ENCODE results near the gene CYTH1. TPM values are rescaled to one million over a fixed set of nuclear protein-coding genes. Genes with fewer than 3 reads are reported as not detected.

Gene CYTH1
- total RNA-seq, 1 experiment from 2014 or later = 18.9 TPM

DNA sequence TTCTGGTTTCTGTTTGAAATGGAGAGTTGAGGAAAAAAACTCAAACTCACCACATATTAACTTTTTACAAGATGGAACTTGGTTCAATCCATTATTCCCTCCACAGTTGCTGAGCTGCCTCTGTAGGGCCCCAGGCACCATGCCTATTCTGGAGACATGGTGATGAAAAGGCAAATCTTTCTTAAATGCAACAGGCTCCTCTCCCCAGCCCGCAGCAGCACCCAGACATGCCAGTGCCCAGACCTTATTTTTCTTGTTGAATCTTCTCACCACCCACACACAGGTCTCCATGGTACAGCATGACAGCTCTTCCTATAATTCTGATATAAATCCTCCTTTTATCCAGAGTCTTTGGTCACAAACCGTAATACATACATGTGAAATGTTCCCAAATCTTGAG is 7.6 kb downstream of the CYTH1 start:
- no peaks in the 10 kb centered on the region for H3K36me3 ChIP-seq
- H3K9me3 ChIP-seq (replicated peaks) = no peaks in the 10 kb centered on the region
- DNase-seq (ENCODE audit: low read depth in 1 of 2, low spot score in 2 of 2) = no peak
- H3K4me1 ChIP-seq (replicated peaks) = peaks cover 18% of the 10 kb centered on the region
- no peak overlapping the region for H3K4me3 ChIP-seq
- H3K27ac ChIP-seq = no peak overlapping the region
- H3K27me3 ChIP-seq (replicated peaks) = no peaks in the 10 kb centered on the region

DNA sequence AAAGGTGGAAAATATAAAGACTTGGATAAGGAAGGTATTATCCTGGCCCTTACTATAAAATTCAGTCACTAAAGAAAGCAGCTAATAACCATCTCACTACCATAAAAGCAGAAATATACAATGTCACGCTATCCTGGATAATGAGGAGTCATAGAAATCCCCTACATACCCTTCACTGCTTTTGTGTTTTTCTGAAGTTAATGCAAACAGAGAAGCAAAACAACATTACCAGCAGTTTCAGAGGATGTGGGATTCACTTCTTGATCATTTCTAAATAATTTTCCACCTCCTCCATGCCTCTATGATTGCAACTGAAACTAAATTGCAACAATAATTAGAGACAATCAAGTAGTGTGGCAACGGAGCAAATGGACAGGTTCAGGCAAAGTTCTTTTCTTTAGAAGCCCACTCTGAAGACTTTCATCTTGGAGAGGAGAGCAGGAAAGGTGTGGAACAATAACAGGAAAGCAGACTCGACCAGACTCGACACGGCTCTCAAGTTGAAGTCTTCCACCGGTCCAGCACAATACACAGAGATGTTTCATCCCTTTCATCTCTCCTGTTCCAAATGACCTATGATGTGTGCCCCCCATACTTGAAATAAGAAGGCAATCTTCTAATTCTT is 10.2 kb downstream of the CYTH1 start:
- no peaks in the 10 kb centered on the region for H3K27me3 ChIP-seq (replicated peaks)
- H3K4me3 ChIP-seq = no peak overlapping the region
- no peaks in the 10 kb centered on the region for H3K9me3 ChIP-seq (replicated peaks)
- H3K27ac ChIP-seq = no peak overlapping the region
- peaks cover 18% of the 10 kb centered on the region for H3K4me1 ChIP-seq (replicated peaks)
- no peaks in the 10 kb centered on the region for H3K36me3 ChIP-seq
- no peak for DNase-seq (ENCODE audit: low read depth in 1 of 2, low spot score in 2 of 2)

DNA sequence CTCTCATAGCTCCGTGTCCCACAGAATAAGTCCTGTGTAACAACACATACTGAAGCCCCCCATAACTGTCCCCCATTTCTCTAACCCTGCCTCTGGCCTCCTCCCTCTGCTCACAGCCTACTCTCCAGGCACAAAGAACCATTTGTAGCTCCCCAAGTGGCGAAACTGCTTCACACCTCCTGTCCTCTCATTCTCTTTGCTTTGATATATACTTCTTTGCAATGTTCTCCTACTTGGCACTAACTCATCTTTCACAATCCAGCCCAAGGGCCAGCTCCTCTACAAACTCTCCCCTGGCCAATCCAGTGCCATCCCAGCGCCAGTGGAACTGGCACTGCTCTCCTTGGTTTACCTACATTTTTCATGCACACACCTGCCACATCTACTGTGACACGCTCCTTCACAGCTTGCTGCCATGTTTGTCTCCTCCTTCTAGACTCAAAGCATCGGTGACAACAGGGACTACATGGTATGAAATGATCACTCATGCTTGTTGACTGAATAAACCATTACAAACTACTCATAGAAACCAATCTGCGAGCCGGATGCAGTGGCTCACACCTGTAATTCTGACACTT is 12.8 kb downstream of the CYTH1 start:
- H3K36me3 ChIP-seq = no peaks in the 10 kb centered on the region
- peaks cover 4% of the 10 kb centered on the region for H3K4me1 ChIP-seq (replicated peaks)
- no peaks in the 10 kb centered on the region for H3K27me3 ChIP-seq (replicated peaks)
- no peaks in the 10 kb centered on the region for H3K9me3 ChIP-seq (replicated peaks)
- no peak overlapping the region for H3K4me3 ChIP-seq
- no peak overlapping the region for H3K27ac ChIP-seq
- DNase-seq (ENCODE audit: low read depth in 1 of 2, low spot score in 2 of 2) = no peak

DNA sequence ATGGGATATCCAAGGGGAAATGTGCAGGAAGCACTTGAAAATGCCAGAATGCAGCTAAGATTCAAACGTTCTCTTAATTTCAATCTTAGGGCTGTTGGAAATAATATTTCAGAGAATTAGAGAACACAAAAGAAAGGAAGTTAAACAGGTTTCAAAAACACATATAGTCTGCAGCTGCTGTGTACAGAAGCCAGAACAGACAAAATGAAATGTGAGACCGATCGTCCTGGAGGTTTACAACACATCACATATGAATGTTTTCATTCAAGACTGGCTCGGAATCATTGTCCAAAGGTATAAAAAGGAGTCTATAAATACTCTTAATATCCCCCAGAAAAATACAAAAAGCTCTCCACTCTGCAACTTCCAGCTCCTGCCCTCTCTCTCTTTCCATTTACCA is 14.3 kb downstream of the CYTH1 start:
- Histone ChIP-seq H3K9me3 (replicated peaks) (no peaks in the 10 kb centered on the region), H3K27ac (no peak overlapping the region), H3K4me3 (no peak overlapping the region), H3K36me3 (no peaks in the 10 kb centered on the region), H3K4me1 (replicated peaks) (no peaks in the 10 kb centered on the region; the same call in 1 of the 2 replicates), H3K27me3 (replicated peaks) (no peaks in the 10 kb centered on the region)
- DNase-seq (ENCODE audit: low read depth in 1 of 2, low spot score in 2 of 2) = no peak

DNA sequence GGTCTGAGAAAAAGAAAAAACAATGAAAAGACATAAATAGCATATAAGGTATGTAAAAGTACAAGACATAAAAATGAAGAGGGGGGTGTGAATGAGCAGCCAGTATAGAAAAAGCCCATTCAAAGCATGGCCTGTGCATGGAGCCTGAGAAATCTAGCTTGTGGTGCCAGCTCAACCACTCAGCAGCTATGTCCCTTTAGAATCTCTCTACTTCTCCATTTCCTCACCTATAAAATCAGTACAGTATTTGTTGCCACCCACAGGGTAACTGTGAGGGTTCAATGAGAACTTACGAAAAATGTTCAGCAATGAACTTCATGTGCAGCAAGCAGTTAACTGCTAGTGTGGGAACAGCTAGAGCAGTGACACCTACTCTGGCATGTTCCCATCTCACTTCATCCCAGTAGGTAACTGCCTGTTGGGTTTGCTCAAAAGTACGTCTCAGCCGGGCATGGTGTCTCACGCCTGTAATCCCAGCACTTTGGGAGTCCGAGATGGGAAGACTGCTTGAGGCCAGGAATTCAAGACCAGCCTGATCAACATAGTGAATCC is 15.3 kb downstream of the CYTH1 start:
- Histone ChIP-seq H3K27ac (no peak overlapping the region), H3K9me3 (replicated peaks) (no peaks in the 10 kb centered on the region), H3K4me1 (replicated peaks) (no peaks in the 10 kb centered on the region), H3K4me3 (no peak overlapping the region), H3K27me3 (replicated peaks) (no peaks in the 10 kb centered on the region), H3K36me3 (no peaks in the 10 kb centered on the region)
- DNase-seq (ENCODE audit: low read depth in 1 of 2, low spot score in 2 of 2) = no peak

DNA sequence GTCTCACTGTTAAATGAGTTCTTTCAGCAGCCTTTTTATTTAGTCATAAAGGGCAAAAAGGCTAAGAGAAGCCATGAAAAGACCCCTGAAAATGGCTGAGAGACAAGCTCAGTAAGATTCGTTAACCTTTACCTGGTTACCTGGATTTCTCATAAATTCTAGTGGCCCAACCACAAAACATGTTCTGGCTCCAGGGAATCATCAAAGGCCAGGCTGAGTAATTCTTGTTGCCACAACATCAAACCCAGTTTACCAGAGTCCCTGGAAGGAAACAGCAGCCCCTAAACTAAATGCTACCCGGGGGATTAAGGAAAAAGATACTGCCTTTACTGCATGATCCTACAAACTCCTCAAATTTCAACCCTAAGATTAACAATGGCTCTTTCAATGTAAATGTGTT is 15.8 kb downstream of the CYTH1 start:
- Histone ChIP-seq H3K4me1 (replicated peaks) (no peaks in the 10 kb centered on the region), H3K36me3 (no peaks in the 10 kb centered on the region)
- DNase-seq (ENCODE audit: low read depth in 1 of 2, low spot score in 2 of 2) = no peak

DNA sequence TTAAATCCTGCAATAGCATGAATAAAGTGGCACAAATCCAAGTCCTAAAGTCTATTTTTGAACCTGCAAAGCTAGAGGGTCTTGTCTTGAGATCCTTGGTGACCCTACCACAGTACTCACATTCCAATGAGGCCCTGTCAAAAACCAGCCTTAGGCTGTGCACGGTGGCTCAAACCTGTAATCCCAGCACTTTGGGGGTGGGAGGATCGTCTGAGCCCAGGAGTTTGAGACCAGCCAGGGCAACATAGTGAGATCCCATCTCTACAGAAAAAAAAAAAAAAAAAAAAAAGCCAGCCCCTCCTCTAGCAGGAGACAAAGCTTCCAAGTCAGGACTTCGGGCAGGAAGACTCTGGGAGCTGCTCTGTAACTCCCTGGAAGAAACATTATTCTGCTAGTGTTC is 16.3 kb downstream of the CYTH1 start:
- H3K27me3 ChIP-seq (replicated peaks) = no peaks in the 10 kb centered on the region
- no peak for DNase-seq (ENCODE audit: low read depth in 1 of 2, low spot score in 2 of 2)
- H3K36me3 ChIP-seq = no peaks in the 10 kb centered on the region
- no peak overlapping the region for H3K27ac ChIP-seq
- H3K4me3 ChIP-seq = no peak overlapping the region
- no peaks in the 10 kb centered on the region for H3K9me3 ChIP-seq (replicated peaks)
- no peaks in the 10 kb centered on the region for H3K4me1 ChIP-seq (replicated peaks)

More for the DNA sequence above, 15.8 kb downstream of the CYTH1 start:
- Histone ChIP-seq H3K9me3 (replicated peaks) (no peaks in the 10 kb centered on the region), H3K27me3 (replicated peaks) (no peaks in the 10 kb centered on the region), H3K4me3 (no peak overlapping the region), H3K27ac (no peak overlapping the region)

DNA sequence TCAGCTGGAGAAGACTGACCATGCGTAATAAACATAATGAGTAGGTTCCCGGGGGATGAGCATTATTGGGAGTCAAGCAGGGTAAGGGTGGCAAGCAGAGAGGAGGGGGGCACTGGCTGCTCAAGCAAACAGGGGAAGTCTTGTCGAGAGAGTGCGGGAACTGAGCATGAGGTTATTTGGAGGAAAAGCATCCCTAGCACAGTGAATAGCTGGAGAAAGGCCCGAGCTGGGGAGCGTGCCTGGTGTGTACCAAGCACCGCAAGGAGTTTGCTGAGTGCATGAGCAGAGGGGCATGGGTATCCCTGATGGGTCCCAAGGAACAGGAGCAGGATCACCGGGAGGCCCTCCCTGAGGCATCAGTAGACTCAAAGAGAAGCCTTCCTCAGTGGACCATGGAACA is 17.2 kb downstream of the CYTH1 start:
- Histone ChIP-seq H3K4me1 (replicated peaks) (no peaks in the 10 kb centered on the region), H3K4me3 (no peak overlapping the region), H3K36me3 (no peaks in the 10 kb centered on the region), H3K9me3 (replicated peaks) (no peaks in the 10 kb centered on the region), H3K27me3 (replicated peaks) (no peaks in the 10 kb centered on the region), H3K27ac (no peak overlapping the region)
- DNase-seq (ENCODE audit: low read depth in 1 of 2, low spot score in 2 of 2) = no peak

DNA sequence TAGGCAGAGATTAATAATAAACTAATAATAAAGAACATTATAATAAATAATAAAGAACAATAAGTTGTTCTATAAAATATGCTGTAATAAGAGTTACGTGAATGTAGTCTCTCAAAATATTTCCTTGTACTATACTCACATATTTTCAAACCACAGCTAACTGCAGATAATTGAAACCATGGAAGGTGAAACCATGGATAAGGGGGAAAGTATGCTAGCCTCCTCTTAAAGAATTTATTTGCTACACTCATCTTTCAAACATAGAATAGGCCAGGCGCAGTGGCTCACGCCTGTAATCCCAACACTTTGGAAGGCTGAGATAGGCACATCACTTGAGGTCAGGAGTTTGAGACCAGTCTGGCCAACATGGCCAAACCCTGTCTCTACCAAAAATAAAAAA is 18.5 kb downstream of the CYTH1 start:
- no peak for DNase-seq (ENCODE audit: low read depth in 1 of 2, low spot score in 2 of 2)
- H3K36me3 ChIP-seq = no peaks in the 10 kb centered on the region
- H3K4me1 ChIP-seq (replicated peaks) = no peaks in the 10 kb centered on the region
- no peaks in the 10 kb centered on the region for H3K9me3 ChIP-seq (replicated peaks)
- no peaks in the 10 kb centered on the region for H3K27me3 ChIP-seq (replicated peaks)
- H3K27ac ChIP-seq = no peak overlapping the region
- no peak overlapping the region for H3K4me3 ChIP-seq

DNA sequence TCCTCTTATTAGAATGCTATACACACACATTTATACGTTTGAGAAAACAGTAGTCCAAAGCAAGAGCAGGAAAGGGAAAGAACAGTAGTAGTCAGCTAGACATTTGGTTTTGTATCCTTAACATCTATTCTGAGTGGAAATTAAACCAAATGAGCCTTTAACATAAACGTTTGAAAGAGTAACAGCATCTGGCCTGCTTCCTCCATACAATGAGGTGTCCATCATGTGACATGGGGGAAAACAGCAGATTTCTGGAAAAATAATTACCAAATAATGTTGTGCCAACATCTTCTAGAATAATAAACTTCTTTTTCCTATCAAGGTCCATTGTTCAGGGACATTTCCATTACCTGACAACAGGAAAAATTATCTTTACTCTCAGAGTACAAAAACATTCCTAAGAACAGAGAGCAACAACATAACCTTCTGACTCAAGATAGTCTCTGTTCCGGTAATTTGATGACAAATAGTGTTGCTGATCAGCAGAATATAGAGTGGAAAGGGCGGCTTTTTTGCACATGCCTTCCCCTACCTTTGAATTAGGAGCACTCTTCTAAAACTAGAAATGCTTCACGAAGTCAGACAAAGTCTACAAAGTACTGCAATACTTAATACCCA is 20.2 kb downstream of the CYTH1 start:
- H3K27me3 ChIP-seq (replicated peaks) = no peaks in the 10 kb centered on the region
- no peak overlapping the region for H3K4me3 ChIP-seq
- H3K36me3 ChIP-seq = no peaks in the 10 kb centered on the region
- no peaks in the 10 kb centered on the region for H3K4me1 ChIP-seq (replicated peaks)
- H3K9me3 ChIP-seq (replicated peaks) = no peaks in the 10 kb centered on the region
- no peak for DNase-seq (ENCODE audit: low read depth in 1 of 2, low spot score in 2 of 2)
- H3K27ac ChIP-seq = no peak overlapping the region

DNA sequence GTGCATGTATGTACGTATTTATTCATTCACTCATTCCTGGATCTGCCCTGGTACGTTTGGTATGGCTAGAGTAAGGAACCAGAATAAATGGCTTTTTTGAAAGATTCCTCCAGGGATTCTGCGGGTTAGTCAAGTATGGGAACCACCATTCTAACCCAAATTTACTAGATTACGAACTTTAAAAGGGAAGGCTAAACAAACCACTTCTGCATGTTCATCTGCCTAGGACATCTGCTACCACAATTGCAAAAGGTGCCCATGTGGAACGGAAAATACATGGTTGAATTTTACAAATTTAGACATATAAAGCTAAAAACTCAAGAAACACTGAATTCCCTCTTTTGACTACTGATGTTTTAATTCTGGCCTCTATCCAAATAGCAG is 22.1 kb downstream of the CYTH1 start:
- Histone ChIP-seq H3K4me3 (no peak overlapping the region), H3K4me1 (replicated peaks) (no peaks in the 10 kb centered on the region), H3K27me3 (replicated peaks) (no peaks in the 10 kb centered on the region), H3K9me3 (replicated peaks) (no peaks in the 10 kb centered on the region), H3K36me3 (no peaks in the 10 kb centered on the region), H3K27ac (no peak overlapping the region)
- DNase-seq (ENCODE audit: low read depth in 1 of 2, low spot score in 2 of 2) = no peak

DNA sequence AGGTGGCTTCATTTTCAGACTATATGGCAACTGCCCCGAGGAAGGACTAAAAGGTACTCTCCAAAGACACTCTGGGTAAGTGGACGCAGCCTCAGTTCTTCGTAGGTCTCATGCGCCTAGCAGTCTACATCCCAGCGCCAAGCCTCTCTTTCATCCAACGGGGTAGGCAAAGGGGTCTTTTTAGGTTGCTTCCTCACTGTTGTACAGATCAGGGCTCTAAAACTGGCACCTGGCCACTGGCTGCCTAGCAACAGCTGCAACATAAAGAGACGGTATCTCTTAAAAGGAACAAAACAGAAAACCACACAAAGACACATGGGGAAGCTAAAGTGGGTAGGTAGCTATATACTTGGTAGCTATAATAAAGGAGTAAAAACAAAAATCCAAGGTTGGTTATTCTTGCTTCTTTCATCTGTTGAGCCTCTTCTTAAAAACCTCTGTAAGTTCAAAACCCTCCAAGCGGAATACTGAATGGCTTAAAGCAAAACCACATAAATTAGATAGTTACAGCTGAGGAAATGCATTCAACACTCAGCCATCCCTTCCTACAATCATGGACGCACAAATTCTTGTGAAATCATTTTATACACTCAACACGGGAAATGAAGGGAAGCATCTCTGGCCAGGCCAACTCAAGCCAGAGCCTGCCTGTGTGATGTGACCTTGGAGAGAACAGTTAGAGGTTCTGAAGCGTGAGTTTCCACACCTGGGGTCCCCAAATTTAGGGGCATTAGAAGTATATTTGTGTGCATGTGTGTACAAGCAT is 22.7 kb downstream of the CYTH1 start:
- no peaks in the 10 kb centered on the region for H3K27me3 ChIP-seq (replicated peaks)
- H3K4me1 ChIP-seq (replicated peaks) = no peaks in the 10 kb centered on the region
- no peaks in the 10 kb centered on the region for H3K9me3 ChIP-seq (replicated peaks)
- H3K36me3 ChIP-seq = no peaks in the 10 kb centered on the region
- no peak for DNase-seq (ENCODE audit: low read depth in 1 of 2, low spot score in 2 of 2)
- no peak overlapping the region for H3K27ac ChIP-seq
- no peak overlapping the region for H3K4me3 ChIP-seq

DNA sequence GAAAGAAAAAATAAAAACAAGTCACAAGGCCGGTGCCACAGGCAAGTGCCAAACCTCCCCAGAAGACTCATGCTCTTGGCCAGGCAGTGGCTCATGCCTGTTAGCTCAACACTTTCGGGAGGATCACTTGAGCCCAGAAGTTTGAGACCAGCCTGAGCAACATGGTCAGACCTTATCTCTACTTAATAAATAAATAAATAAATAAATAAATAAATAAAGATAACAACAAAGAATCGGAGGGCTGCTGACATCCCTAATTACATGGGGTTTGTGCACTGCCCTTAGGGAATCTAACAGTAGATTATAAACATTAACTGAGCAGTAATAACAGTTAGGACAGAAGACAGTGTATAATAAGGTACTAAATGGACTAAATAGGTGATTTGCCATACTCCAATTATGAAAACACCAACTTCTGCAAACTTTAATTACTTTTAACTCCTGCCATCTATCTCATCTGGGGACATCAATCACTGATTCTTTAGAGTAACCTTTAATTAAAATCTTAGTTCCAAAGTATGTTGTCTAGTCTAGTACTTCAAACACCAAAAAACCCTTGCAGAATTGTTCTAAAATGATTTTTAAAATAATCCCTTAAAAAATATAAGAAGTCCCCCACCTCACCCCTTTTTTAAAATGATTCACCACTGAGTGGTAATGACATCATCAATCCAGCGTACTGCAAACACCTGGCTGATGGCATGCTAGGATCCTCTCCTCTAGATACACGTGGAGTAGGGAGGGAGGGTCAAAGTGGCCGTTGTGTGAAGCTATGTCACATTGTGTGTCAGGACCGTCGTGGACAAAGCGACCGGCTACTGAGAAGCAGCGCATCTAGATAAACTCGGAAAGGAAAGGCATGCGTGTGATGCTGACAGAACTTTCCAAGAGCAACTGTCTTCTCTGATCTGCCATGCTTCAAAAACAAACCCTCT is 28.5 kb downstream of the CYTH1 start:
- peaks cover 4% of the 10 kb centered on the region for H3K4me1 ChIP-seq (replicated peaks)
- no peak for DNase-seq (ENCODE audit: low read depth in 1 of 2, low spot score in 2 of 2)
- no peaks in the 10 kb centered on the region for H3K36me3 ChIP-seq
- H3K27ac ChIP-seq = no peak overlapping the region
- H3K9me3 ChIP-seq (replicated peaks) = no peaks in the 10 kb centered on the region
- H3K27me3 ChIP-seq (replicated peaks) = no peaks in the 10 kb centered on the region
- H3K4me3 ChIP-seq = no peak overlapping the region
